ENCODE measurements around the gene CCDC69. TPM values are rescaled to one million over a fixed set of nuclear protein-coding genes. Genes with fewer than 3 reads are reported as not detected.
"Not testable (repeated sequence)": the region's sequence is repeated elsewhere in the genome, so short reads cannot be mapped to it uniquely, and the experiment has no call there.

Gene CCDC69
- total RNA-seq, 2 experiments from 2014 or later = 36.6 to 38.7 TPM

DNA sequence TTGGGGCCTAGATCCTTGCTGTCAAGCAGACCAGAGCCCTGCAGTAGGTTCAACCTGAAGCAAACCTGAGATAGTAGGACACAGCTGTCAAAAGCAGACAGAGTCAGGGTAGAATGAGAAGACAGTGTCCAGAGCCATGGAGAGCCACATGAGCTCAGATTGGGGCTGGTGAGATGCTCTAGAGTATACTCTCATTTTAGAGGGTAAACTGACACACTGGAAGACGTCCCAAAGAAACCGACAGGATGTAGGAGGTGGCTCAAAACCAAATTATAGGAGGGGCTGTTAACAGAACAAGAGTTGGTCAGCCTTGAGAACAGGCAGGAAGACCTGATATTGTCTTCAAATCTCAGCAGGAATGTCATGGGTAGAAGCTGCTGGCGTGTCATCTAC lies 11.5 kb downstream of the CCDC69 start:
- CTCF ChIA-PET = interaction anchor here (1.0 to 6.0 kb wide), 6 partner anchors 10 to 86 kb away, joined by 3 to 45 read pairs (median 8); partner anchors contain the start of gene CCDC69

DNA sequence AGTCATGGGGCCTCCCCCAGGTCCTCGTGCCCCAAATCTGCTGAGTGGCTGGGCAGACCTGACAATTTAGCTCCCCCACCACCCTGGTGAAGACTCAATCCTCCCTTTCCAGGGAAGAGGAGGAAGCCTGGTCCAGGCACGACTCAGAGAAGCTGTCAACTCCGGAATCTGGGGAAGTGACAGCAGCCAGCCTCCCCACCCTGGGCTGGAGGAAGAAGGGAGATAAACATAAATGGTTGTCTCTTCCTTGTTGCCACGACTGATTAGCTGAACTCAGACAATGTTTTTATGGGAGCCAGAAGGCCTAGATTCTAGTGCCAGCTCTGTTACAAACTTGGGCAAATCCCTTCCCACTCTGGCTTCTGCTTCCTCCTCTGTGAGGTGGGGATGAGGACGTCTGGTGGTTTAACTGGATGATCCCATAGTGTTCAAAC lies 15.4 kb downstream of the CCDC69 start:
- CTCF ChIA-PET = interaction anchor here (0.7 to 1.1 kb wide), 2 partner anchors 13 to 20 kb away, joined by 3 read pairs; no protein-coding TSS in a partner anchor
- POLR2A ChIA-PET = interaction anchor here (0.7 to 1.4 kb wide), 2 partner anchors 15 to 16 kb away, joined by 4 read pairs; partner anchors contain the start of gene CCDC69

More for the DNA sequence above, 11.5 kb downstream of the CCDC69 start:
- POLR2A ChIA-PET = interaction anchor here (0.8 to 5.0 kb wide), 4 partner anchors 9 to 38 kb away, joined by 3 to 49 read pairs (median 16); partner anchors contain the start of gene CCDC69

DNA sequence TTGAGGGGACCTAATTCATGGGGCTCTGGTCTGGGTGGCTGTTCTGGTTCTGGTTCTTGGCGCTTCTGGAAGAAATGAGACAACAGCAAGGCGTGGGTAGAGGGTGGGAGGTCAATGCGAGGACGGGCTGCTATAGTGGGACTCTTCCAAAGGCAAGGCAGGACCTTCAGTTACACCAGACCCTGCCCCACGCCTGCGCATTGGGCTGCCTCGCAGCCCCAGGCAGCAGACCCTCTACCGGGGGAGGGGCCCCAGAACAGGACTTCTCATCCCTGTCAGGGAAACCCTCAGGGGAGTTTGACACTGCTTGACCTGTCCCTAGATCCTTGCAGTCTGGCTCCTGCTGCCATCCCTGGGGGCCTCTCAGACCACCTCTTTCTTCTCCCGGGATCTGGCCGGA lies 18.5 kb downstream of the CCDC69 start:
- ChIA-PET POLR2A (no interaction called here), CTCF (no interaction called here)

DNA sequence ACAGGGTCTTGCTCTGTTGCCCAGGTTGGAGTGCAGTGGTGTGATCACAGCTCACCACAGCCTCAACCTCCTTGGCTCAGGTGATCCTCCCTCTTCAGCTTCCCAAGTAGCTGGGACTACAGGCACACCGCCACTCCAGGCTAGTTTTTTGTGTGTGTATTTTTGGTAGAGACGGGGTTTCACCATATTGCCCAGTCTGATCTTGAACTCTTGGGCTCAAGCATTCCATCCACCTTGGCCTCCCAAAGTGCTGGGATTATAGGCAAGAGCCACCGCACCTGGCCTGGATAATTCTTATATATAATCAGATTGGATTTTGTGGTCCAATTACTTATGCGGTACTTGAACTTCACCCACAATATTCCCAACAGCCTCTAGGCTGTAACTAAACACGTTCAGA lies 19.8 kb downstream of the CCDC69 start:
- POLR2A ChIA-PET = no interaction called here

DNA sequence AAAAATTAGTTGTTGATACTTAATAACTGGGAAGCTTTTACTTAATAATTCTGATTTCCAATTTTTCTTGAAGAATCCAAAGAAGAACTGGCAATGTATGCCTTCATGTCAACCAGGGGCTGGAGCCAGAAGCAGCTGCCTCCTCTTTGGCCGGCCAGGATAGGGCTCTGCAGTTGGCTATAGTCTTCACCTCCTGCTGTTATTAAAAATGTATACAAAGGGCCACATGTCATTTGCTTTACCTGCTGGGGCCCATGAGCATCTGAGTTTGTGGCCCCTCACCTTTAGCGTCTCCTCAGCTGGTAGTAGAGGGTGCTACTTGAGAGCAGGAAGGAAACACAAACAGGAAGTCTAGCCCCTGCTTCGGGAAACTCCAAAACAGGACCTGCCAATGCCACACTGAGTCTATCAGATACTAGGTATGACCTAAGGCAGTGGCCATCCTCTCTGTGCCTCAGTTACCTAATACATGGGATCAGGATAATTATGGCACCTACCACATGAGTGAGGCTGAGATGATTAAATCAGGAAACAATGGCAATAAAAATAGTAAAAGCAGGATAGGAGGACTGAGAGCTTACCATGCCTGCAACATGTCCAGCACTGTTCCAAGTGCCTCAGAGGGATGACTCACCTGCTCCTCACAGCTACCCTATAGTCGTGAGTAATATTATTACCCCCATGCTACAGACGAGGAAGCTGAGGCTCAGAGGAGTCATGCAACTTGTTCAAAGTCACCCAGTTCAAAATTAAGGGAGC lies 21.3 kb downstream of the CCDC69 start:
- POLR2A ChIA-PET = interaction anchor here (0.6 to 3.0 kb wide), 4 partner anchors 10 to 381 kb away, joined by 3 to 28 read pairs (median 12); no protein-coding TSS in a partner anchor
- CTCF ChIA-PET = interaction anchor here (0.9 to 3.0 kb wide), 5 partner anchors 9 to 87 kb away, joined by 3 to 22 read pairs (median 3); no protein-coding TSS in a partner anchor

More for the DNA sequence above, 19.8 kb downstream of the CCDC69 start:
- CTCF ChIA-PET = interaction anchor here (0.6 to 1.4 kb wide), 2 partner anchors 39 to 52 kb away, joined by 3 to 4 read pairs; no protein-coding TSS in a partner anchor

DNA sequence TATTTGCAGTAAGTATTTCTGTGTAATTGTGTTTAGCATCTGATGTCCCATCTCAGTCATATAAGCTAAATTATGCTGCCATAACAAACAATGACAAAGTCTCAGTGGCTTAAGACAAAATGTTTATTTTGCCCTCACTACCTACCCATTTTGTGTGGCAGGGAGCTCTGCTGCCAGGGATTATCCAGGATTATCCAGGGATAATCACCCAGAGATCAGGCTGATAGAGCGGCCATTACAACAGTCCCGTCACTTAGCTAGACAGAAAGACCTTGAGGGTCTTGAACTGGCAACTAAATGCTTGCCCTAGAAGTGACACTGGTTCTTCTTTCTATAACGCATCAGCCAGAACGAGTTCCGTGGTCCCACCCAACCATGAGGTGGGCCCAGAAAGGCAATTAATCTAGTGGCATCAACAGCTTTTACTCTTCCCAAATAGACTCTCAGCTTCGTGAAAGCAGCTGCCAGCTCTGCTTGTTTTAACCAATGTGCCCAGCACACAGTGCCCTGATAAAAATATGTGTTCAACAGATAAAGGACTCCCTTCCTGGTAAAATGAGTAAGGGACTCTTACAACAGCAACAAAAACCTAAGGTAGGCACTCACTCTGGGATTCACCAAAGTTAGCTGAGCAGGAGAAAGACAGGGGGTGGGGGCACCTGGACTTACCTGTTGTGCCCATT lies 22.8 kb downstream of the CCDC69 start:
- POLR2A ChIA-PET = interaction anchor here (1.2 to 3.0 kb wide), 2 partner anchors 12 to 118 kb away, joined by 3 to 28 read pairs; no protein-coding TSS in a partner anchor
- CTCF ChIA-PET = interaction anchor here (1.0 to 3.0 kb wide), 2 partner anchors 11 to 20 kb away, joined by 3 to 22 read pairs; no protein-coding TSS in a partner anchor

DNA sequence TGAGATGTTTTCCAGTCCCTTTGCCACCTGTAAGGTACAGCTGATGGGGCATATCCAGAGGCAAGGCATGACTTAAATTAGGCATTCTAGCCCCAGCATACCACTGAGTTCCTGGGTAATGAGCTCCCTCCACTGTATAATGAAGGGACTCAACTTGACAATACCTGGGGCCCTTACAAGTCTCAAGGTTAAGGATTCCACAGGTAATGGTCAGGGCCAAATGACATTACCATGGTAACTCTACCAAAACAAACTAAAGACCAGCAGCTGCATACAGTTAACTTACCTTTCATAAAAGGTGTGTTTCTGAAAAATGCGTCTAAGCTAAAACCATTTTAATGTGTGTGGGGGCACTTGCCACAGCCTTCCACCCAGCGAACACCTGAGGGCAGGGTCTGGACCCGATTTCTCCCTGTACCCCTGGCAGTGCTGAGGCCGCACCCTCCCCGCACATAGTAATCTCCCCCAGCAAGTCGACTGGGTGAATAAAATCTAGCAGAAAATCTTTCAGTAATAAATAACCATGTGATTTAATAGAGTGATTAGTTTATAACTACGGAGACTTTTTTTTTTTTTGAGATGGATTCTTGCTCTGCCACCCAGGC lies 24.2 kb downstream of the CCDC69 start:
- ChIA-PET POLR2A (interaction anchor here (1.2 kb wide), 1 partner anchor 116 kb away, joined by 3 read pairs; no protein-coding TSS in a partner anchor), CTCF (interaction anchor here (1.5 to 2.4 kb wide), 2 partner anchors 35 to 42 kb away, joined by 4 to 6 read pairs; partner anchors contain the start of gene ANXA6)

DNA sequence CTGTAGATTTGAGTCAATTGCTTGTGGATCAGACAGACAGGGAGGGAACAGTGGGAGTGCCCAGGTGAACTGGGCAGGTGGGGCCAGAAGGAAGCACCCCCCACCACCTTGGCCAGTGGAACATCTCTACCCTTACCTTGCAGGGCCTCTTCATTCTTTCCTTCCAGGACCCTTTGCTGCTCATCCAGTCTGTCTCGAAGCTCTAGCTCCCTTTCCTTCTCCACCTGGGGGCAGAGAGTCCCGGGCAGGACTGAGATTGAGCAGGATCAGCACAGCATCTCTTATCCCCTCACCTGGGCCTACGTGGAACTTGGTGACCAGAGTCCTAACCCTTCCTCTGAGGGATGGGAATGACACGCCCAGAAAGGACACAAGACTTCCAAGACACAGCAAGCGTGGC lies 25.0 kb downstream of the CCDC69 start:
- CTCF ChIA-PET = interaction anchor here (1.5 to 2.4 kb wide), 2 partner anchors 34 to 41 kb away, joined by 4 to 6 read pairs; partner anchors contain the start of gene ANXA6
- POLR2A ChIA-PET = no interaction called here

DNA sequence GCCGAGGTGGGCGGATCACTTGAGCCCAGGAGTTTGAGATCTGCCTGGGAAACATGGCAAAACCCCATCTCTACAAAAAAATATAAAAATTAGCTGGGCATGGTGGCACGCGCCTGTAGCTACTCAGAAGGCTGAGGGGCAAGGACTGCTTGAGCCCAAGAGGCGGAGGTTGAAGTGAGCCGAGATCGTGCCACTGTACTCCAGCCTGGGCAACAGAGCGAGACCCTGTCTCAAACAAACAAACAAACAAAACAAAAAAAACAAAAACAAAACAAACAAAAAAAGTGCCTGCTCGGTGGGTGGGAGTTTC lies 26.6 kb downstream of the CCDC69 start:
- CTCF ChIA-PET, POLR2A ChIA-PET: not testable (repeated sequence)

DNA sequence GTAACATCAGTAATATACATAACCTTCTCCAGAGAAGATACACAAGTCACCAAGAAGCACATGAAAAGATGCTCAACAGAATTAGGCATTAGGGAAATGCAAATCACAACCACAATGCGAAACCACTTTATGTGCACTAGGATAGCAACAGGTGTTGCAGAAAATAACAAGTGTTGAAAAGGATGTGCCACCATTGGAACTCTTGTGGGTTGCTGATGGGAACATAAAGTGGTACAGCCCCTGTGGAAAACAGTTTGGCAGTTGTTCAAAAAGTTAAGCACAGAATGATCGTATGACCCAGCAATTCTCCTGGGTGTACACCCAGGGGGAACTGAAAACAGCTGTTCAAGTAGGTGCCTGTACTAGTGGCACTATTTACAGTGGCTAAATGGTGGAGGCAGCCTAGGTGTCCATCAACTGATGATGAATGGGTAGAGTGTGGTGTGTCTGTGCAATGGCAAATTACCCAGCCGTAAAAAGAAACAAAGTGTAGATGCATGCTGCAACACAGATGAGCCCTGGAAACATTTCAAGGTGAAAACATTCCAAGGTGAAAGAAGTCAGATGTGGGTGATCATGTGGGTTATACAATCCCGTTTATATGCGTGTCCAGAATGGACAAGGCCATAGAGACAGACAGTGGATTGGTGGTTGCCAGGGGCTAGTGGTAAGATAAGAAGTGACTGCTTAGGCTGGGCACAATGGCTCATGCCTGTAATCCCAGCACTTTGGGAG lies 27.2 kb downstream of the CCDC69 start:
- POLR2A ChIA-PET = no interaction called here
- CTCF ChIA-PET = no interaction called here

DNA sequence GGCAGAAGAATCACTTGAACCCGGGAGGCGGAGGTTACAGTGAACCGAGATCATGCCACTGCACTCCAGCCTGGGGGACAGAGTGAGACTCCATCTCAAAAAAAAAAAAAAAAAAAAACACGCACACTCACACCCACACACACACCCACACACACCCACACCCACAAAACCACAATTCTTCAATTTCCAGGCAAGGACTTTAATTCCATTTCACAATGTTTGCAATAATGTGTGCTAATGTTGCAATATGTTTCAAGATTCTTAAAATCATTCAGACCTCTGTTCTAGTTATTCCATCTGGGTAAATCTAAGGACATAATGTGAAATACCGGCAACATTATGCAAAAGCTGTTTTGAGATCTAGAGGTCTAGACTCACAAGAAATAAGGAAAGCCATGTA lies 28.3 kb downstream of the CCDC69 start:
- ChIA-PET POLR2A (no interaction called here), CTCF (no interaction called here)

DNA sequence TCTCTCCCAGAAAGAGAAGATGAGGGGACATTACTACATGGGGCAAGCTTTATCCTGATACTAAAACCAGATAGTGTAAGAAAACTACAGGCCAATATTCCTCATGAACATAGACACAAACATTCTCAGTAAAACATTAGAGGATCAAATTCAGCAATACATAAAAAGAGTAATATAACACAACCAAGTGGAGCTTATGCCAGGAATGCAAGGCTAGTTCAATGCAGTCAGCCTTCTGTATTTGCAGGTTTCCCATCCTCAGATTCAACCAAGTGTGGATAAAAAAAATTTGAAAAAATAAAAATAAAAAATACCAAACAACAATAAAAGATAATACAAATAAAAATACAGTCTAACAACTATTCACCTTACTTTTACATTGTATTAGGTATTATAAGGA lies 31.3 kb downstream of the CCDC69 start:
- ChIA-PET CTCF (interaction anchor here (0.6 to 1.0 kb wide), 2 partner anchors 109 to 671 kb away, joined by 3 read pairs; no protein-coding TSS in a partner anchor), POLR2A (interaction anchor here (0.6 to 0.7 kb wide), 3 partner anchors 16 to 110 kb away, joined by 4 read pairs; no protein-coding TSS in a partner anchor)

DNA sequence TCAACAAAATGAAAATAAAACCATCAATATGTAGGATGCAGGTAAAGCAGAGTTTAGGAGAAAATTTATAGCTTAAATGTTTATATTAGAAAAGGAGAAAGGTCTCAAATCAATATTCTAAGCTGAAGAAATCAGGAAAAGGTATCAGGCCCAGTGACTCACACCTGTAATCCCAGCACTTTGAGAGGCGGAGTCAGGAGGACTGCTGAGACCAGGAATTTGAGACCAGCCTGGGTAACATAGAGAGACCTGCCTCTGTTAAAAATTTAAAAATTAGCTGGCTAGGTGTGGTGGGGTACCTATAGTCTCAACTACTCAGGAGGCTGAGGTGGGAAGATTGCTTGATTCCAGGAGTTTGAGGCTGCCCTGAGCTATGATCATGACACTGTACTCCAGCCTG lies 32.2 kb downstream of the CCDC69 start:
- POLR2A ChIA-PET = interaction anchor here (0.6 to 1.1 kb wide), 4 partner anchors 11 to 109 kb away, joined by 4 to 21 read pairs (median 4); no protein-coding TSS in a partner anchor

DNA sequence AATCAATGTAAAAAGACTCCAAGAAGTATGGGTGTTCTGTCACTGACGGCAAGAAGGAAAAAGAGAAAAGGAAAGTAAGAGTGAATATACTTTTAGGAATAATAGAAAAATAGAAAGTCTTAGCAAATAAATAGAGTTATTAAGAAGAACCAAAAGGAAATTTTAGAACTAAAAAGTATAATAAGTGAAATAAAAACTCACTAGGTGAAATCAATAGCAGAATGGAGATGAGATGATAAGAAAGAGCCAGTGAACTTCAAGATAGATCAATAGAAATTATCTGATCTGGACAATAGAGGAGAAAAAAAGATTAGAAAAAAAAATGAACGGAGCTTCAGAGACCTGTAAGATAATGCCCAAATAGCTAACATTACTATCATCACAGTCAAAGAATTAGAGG lies 34.7 kb downstream of the CCDC69 start:
- POLR2A ChIA-PET = no interaction called here
- CTCF ChIA-PET = interaction anchor here (0.9 kb wide), 1 partner anchor 24 kb away, joined by 3 read pairs; no protein-coding TSS in a partner anchor

More for the DNA sequence above, 32.2 kb downstream of the CCDC69 start:
- CTCF ChIA-PET = interaction anchor here (0.9 to 1.4 kb wide), 5 partner anchors 11 to 142 kb away, joined by 3 to 4 read pairs (median 3); no protein-coding TSS in a partner anchor

DNA sequence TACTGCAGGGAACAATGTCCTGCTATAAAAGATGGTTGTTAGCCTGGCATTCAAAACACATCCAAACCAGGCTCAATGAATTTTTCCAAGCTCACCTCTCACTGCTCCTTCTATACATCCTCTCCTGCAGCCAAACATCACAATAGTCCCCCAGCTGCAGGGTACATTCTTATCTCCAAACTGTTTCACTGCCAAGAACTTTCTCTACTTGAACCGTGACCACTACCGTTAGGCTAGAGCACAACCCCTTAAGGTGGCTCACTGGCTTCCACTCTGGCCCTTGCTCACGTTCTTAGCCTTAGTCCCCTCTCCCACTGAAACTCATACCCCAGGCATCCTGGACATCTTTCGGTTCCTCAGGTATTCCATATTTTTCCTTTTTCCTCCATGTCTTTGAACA lies 37.4 kb downstream of the CCDC69 start:
- ChIA-PET CTCF (no interaction called here), POLR2A (no interaction called here)

DNA sequence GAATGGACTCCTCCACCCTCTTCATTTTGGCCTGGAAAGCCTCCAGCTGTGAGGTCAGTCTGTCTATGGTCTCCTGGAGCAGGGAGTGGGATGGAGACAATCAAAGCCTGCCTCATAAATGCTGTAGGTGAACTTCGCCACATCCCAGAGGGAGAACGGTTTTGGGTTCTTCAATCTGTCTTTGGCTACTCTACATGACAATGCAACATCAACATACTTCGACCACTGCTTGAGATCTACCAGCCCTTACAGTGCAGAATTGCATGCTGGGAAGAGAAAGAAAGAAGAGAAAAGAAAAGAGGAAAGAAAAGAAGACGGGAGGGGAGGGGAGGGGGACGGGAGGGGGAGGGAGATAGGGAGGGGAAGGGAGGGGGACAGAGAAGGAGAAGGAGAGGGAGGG lies 37.8 kb downstream of the CCDC69 start:
- ChIA-PET POLR2A (no interaction called here), CTCF (no interaction called here)

DNA sequence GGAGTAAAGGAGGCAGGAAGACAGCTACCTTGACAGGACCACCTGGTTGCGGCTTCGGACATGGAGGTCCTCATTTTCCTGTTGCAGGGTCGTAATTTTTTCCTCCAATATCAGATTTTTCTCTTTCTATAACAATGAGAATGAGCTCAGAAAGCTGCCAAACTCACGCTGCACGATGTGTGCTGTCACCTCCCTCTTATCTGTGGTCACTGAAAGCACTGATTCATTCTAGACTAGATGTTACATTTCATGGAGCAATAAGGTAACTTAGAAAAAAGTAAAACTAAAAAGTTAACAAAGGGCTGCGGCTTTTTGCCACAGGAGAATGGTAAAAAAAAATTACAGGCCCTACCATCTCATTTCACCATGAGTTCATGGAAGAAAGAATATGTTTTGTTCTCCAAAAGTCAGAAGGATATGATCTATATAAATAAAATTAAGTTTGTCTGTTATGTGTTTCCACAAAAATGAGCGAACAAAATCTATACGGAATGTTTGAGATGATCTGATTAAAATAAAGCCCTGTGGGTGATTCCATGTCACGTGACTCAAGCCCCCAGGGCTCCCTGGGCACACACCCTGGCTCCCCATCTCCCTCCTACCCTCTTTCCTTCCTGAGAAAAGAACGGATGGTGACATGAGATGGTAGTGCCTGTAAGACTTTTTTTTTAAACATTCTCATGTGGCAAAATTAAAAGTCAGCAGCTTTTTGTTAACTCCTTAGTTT lies 39.4 kb downstream of the CCDC69 start:
- POLR2A ChIA-PET = no interaction called here
- CTCF ChIA-PET = interaction anchor here (1.6 kb wide), 1 partner anchor 20 kb away, joined by 5 read pairs; no protein-coding TSS in a partner anchor

Data from activated CD8-positive, alpha-beta memory T cell treated with anti-CD3 and anti-CD28 coated beads for 36 hours (primary cell).